Measurements from ENCODE around the gene SGMS1.

The SGMS1 gene

GRCh38 chr10:50415292-50415691 lies 208.5 kb downstream of the SGMS1 start:
- DNase-seq: no peak

GRCh38 chr10:50410066-50410811 lies 213.5 kb downstream of the SGMS1 start:
- DNase-seq: no peak

- DNase-seq: no peak
These were observed 216.5 kb downstream of the SGMS1 start for GRCh38 chr10:50407076-50407801.

GRCh38 chr10:50406457-50407070 lies 217.2 kb downstream of the SGMS1 start:
- DNase-seq: no peak

- no peak for DNase-seq
These were observed 218.0 kb downstream of the SGMS1 start for GRCh38 chr10:50405723-50406122.

- DNase-seq: no peak
These were observed 219.6 kb downstream of the SGMS1 start for GRCh38 chr10:50404021-50404773.

GRCh38 chr10:50403074-50403473 lies 220.7 kb downstream of the SGMS1 start:
- no peak for DNase-seq

- no peak for DNase-seq
These were observed 221.3 kb downstream of the SGMS1 start for GRCh38 chr10:50402466-50402865.

- no peak for DNase-seq
These were observed 223.1 kb downstream of the SGMS1 start for GRCh38 chr10:50400694-50401093.

- DNase-seq: no peak
These were observed 224.9 kb downstream of the SGMS1 start for GRCh38 chr10:50398823-50399222.

- DNase-seq: no peak
These were observed 225.4 kb downstream of the SGMS1 start for GRCh38 chr10:50398381-50398780.

- no peak for DNase-seq
These were observed 226.2 kb downstream of the SGMS1 start for GRCh38 chr10:50397312-50398140.

- DNase-seq: peak; percentile 74
These were observed 227.1 kb downstream of the SGMS1 start for GRCh38 chr10:50396491-50397311.

- no peak for DNase-seq
These were observed 227.9 kb downstream of the SGMS1 start for GRCh38 chr10:50395851-50396250.

- DNase-seq: no peak
These were observed 228.5 kb downstream of the SGMS1 start for GRCh38 chr10:50395271-50395670.

- no peak for DNase-seq
These were observed 228.9 kb downstream of the SGMS1 start for GRCh38 chr10:50394832-50395231.

- DNase-seq: no peak
These were observed 229.8 kb downstream of the SGMS1 start for GRCh38 chr10:50393784-50394467.

- peak; percentile 38 for DNase-seq
These were observed 230.6 kb downstream of the SGMS1 start for GRCh38 chr10:50392966-50393718.

GRCh38 chr10:50392426-50392825 lies 231.3 kb downstream of the SGMS1 start:
- DNase-seq: no peak

GRCh38 chr10:50390302-50390701 lies 233.5 kb downstream of the SGMS1 start:
- DNase-seq: no peak
